Prostate gland (tissue), 2 donors: Measurements from ENCODE around the gene FBRSL1. TPM values are rescaled to one million over a fixed set of nuclear protein-coding genes. Genes with fewer than 3 reads are reported as not detected.

Experiments used
- DNase-seq: peaks from one replicate; pipeline ENCODE4 v3.0.0-alpha.2; 2019; ENCODE audit warnings: low spot score
- H3K27ac ChIP-seq, 2 donors: fragments of 200-600 bp; sonication (generic); 2 replicates each; pipeline ENCODE4 v1.5.1; 2017 to 2019
- H3K27me3 ChIP-seq: fragments of 200-600 bp; sonication (generic); replicated peaks from 2 replicates; pipeline ENCODE4 v1.5.1; 2019; ENCODE audit not compliant: insufficient read depth
- H3K36me3 ChIP-seq, 2 donors: fragments of 200-600 bp; sonication (generic); 1 replicate in 1 of 2; 2 replicates in 1 of 2; pipeline versions ENCODE4 v1.5.1 to v1.8.1; 2017 to 2019
- H3K4me1 ChIP-seq: fragments of 200-600 bp; sonication (generic); replicated peaks from 2 replicates; pipeline ENCODE4 v1.5.1; 2019
- H3K4me3 ChIP-seq, 2 donors: fragments of 200-600 bp; sonication (generic); 2 replicates each; pipeline ENCODE4 v1.5.1; 2017 to 2019
- H3K9me3 ChIP-seq: fragments of 200-600 bp; sonication (generic); 2 replicates; pipeline ENCODE4 v1.5.1; 2017
- CTCF ChIP-seq, 4 experiments: fragments of 200-600 bp in 2 of 4; fragments of 450-650 bp in 2 of 4; sonication (generic) in 2 of 4; IDR thresholded peaks; 1 replicate in 3 of 4; 2 replicates in 1 of 4; pipeline ENCODE4 v1.5.1; 2016 to 2019; ENCODE audit warnings: antibody characterized with exemption in 4 of 4, mild to moderate bottlenecking in 2 of 4, moderate library complexity in 2 of 4
- POLR2A ChIP-seq: fragments of 450-650 bp; IDR thresholded peaks from one replicate; pipeline ENCODE4 v1.6.1; 2016; ENCODE audit warnings: antibody characterized with exemption, mild to moderate bottlenecking
- POLR2AphosphoS5 ChIP-seq: sonication (generic); formaldehyde crosslinking; IDR thresholded peaks from one replicate; pipeline ENCODE4 v1.6.1; 2017; ENCODE audit warnings: antibody characterized with exemption
- WGBS: methylation state at CpG from one replicate; pipeline ENCODE4 v1.1.5; 2018; 5-methylcytosine and 5-hydroxymethylcytosine counted together
- intact Hi-C: fragments of 100-400 bp; cut with DNase I; formaldehyde crosslinking; loops from one replicate; pipeline ENCODE4 v1.14.2; 2022
- total RNA-seq, 2 donors: library from RNA; depleted of rRNA; stranded (reverse); fragments of >200 nt; gene quantifications; one replicate each; pipeline ENCODE4 v1.1.0, GENCODE V29; 2016

FBRSL1 gene
- total RNA-seq, 2 donors from 2014 or later = 34.2 to 69.2 TPM

- WGBS = 69% methylated on average over 30 of the region's 35 CpGs
- no peaks in the 10 kb centered on the region for H3K36me3 ChIP-seq
- TF ChIP-seq CTCF (IDR thresholded peaks at IDR 0.05) (no peak), POLR2AphosphoS5 (no peak), POLR2A (no peak)
- no peak overlapping the region for H3K4me3 ChIP-seq
- H3K27me3 ChIP-seq = no peaks in the 10 kb centered on the region
- no peak for DNase-seq
- intact Hi-C loops = no loop called here
- H3K4me1 ChIP-seq = no peaks in the 10 kb centered on the region
- H3K27ac ChIP-seq = no peak overlapping the region
- no peaks in the 10 kb centered on the region for H3K9me3 ChIP-seq
These were observed 38.6 kb upstream of the FBRSL1 start for GRCh38 chr12:132451172-132451835.

GRCh38 chr12:132451836-132452195, 38.1 kb upstream of the FBRSL1 start:
- Histone ChIP-seq H3K27me3 (no peaks in the 10 kb centered on the region), H3K4me3 (no peak overlapping the region), H3K4me1 (no peaks in the 10 kb centered on the region), H3K27ac (no peak overlapping the region), H3K9me3 (no peaks in the 10 kb centered on the region), H3K36me3 (no peaks in the 10 kb centered on the region)
- 96% methylated on average over 10 of the region's 10 CpGs for WGBS
- DNase-seq = no peak
- intact Hi-C loops = no loop called here
- TF ChIP-seq POLR2AphosphoS5 (no peak), CTCF (IDR thresholded peaks at IDR 0.05) (no peak), POLR2A (no peak)

GRCh38 chr12:132452596-132453350, 37.2 kb upstream of the FBRSL1 start:
- no peaks in the 10 kb centered on the region for H3K9me3 ChIP-seq
- no peaks in the 10 kb centered on the region for H3K36me3 ChIP-seq
- TF ChIP-seq POLR2A = no peak
- no peak for TF ChIP-seq CTCF (IDR thresholded peaks at IDR 0.05)
- TF ChIP-seq POLR2AphosphoS5 = no peak
- H3K4me3 ChIP-seq = no peak overlapping the region
- no peaks in the 10 kb centered on the region for H3K4me1 ChIP-seq
- DNase-seq = no peak
- WGBS = 91% methylated on average over 21 of the region's 21 CpGs
- no peaks in the 10 kb centered on the region for H3K27me3 ChIP-seq
- no peak overlapping the region for H3K27ac ChIP-seq
- intact Hi-C loops = no loop called here

- intact Hi-C loops = no loop called here
- H3K9me3 ChIP-seq = no peaks in the 10 kb centered on the region
- no peak overlapping the region for H3K27ac ChIP-seq
- no peaks in the 10 kb centered on the region for H3K4me1 ChIP-seq
- no peak for TF ChIP-seq POLR2A
- TF ChIP-seq POLR2AphosphoS5 = no peak
- no peak for TF ChIP-seq CTCF (IDR thresholded peaks at IDR 0.05)
- no peaks in the 10 kb centered on the region for H3K36me3 ChIP-seq
- no peaks in the 10 kb centered on the region for H3K27me3 ChIP-seq
- no peak overlapping the region for H3K4me3 ChIP-seq
- DNase-seq = no peak
- WGBS = 68% methylated on average over 22 of the region's 28 CpGs
These were observed 36.4 kb upstream of the FBRSL1 start for GRCh38 chr12:132453361-132454192.
